IPS-18a (cell line): ENCODE measurements around the gene SYT15B.
"Not testable (repeated sequence)": the region's sequence is repeated elsewhere in the genome, so short reads cannot be mapped to it uniquely, and the experiment has no call there.

Experiments used
- H3K27ac ChIP-seq: one replicate; pipeline ENCODE4 v1.5.1; 2013; ENCODE audit warnings: low read length
- H3K27me3 ChIP-seq: one replicate; pipeline ENCODE4 v1.6.1; 2013; ENCODE audit warnings: mild to moderate bottlenecking, low read length; ENCODE audit not compliant: control insufficient read depth, insufficient read depth
- H3K36me3 ChIP-seq: one replicate; pipeline ENCODE4 v1.6.1; 2013; ENCODE audit warnings: low read depth, low read length; ENCODE audit not compliant: control insufficient read depth
- H3K4me1 ChIP-seq: one replicate; pipeline ENCODE4 v1.6.1; 2013; ENCODE audit warnings: low read depth, low read length; ENCODE audit not compliant: control insufficient read depth
- H3K4me3 ChIP-seq: one replicate; pipeline ENCODE4 v1.5.1; 2013; ENCODE audit warnings: low read length
- H3K9ac ChIP-seq: one replicate; pipeline ENCODE4 v1.6.1; 2013; ENCODE audit warnings: mild to moderate bottlenecking, low read length, moderate library complexity
- H3K9me3 ChIP-seq: one replicate; pipeline ENCODE4 v1.6.1; 2013; ENCODE audit warnings: low read depth, low read length; ENCODE audit not compliant: control insufficient read depth

Gene SYT15B

GRCh38 chr10:47763554-47764175 lies at the start of gene SYT15B:
TSS of gene SYT15B (minus strand) at chr10:47763592. CDS start at chr10:47762640, 952 bp downstream.
- Histone ChIP-seq H3K4me3 (peak within 1 kb of the TSS; percentile 21), H3K27me3 (peaks cover 10% of the 10 kb centered on the region)
- not testable (repeated sequence) for H3K4me1 ChIP-seq, H3K9me3 ChIP-seq, H3K9ac ChIP-seq, H3K27ac ChIP-seq, H3K36me3 ChIP-seq

- not testable (repeated sequence) for H3K27me3 ChIP-seq, H3K36me3 ChIP-seq, H3K4me3 ChIP-seq, H3K9ac ChIP-seq, H3K4me1 ChIP-seq, H3K9me3 ChIP-seq, H3K27ac ChIP-seq
These were observed 16.2 kb upstream of the SYT15B start for GRCh38 chr10:47779590-47779989.

DNA sequence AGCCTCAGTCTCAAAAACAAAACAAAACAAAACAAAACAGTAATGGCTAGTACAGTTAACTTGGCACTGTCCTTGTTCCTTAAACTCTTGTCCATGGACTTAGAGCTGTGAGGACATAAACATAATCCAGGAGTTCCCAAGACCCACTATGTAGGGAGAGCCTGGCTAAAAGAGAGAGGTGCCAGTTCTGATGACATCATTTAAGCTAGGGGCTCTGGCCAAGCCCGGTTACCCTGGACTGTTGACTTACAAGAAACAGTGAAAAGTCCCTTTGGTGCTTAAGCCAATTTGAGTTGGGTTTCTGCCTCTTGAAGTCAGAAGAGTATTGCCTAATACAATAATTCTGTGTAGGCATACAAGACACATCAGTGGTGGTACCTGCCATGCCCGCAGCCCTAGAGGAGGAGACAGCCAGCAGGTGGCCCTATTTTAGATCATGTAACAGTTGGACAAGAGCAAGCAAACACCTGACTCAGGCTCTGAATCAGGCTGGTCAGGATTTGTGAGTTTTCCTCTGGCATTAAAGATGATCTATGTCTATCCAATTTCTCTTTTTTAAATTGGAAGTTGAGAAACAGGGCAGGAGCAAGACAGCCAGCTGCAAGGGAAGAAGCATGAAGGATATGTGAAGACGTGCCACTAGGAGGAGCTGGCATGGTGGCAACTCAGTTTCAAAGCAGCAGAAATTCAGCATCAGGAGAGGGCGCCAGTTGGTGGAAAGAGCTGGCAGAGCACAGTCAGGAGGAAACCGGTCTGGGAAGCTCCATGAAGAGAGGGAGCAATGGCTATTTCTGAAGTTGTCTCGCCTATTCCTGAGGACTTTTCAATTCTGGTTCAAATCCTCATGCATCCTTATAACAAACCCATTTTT lies 12.2 kb upstream of the SYT15B start:
- H3K4me1 ChIP-seq, H3K4me3 ChIP-seq, H3K9ac ChIP-seq, H3K36me3 ChIP-seq, H3K27me3 ChIP-seq, H3K9me3 ChIP-seq, H3K27ac ChIP-seq: not testable (repeated sequence)

GRCh38 chr10:47770745-47771144 lies 7.4 kb upstream of the SYT15B start:
- H3K27ac ChIP-seq, H3K9me3 ChIP-seq, H3K4me3 ChIP-seq, H3K27me3 ChIP-seq, H3K9ac ChIP-seq, H3K4me1 ChIP-seq, H3K36me3 ChIP-seq: not testable (repeated sequence)

GRCh38 chr10:47768578-47769115 lies 5.3 kb upstream of the SYT15B start:
- not testable (repeated sequence) for H3K9me3 ChIP-seq, H3K9ac ChIP-seq, H3K4me1 ChIP-seq, H3K36me3 ChIP-seq, H3K27ac ChIP-seq, H3K4me3 ChIP-seq, H3K27me3 ChIP-seq

DNA sequence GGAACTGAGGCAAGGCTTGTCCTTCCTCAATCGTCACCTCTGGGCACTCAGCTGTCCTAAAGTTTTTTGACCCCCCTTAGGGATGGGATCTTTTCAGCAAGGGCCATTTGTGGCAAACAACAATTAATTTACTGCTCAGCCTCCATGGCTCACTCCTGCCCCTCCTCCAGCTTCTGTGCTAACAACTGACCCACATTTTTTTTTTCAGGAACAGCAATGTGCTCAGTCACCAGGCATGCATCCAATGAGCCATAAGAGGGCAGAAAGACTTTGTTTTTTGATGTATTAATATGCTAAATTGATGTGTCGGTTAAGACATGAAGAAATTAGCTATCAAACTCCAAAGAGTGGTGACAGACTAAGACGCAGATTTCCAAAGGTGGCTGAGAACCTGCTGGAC lies 4.7 kb upstream of the SYT15B start:
- not testable (repeated sequence) for H3K9ac ChIP-seq, H3K4me3 ChIP-seq, H3K9me3 ChIP-seq, H3K27ac ChIP-seq, H3K36me3 ChIP-seq, H3K27me3 ChIP-seq, H3K4me1 ChIP-seq

- H3K27me3 ChIP-seq = peaks cover 10% of the 10 kb centered on the region
- not testable (repeated sequence) for H3K9me3 ChIP-seq, H3K4me3 ChIP-seq, H3K36me3 ChIP-seq, H3K27ac ChIP-seq, H3K9ac ChIP-seq, H3K4me1 ChIP-seq
These were observed 3.8 kb upstream of the SYT15B start for GRCh38 chr10:47767236-47767635.

- not testable (repeated sequence) for H3K4me1 ChIP-seq, H3K4me3 ChIP-seq, H3K36me3 ChIP-seq, H3K9me3 ChIP-seq, H3K27ac ChIP-seq, H3K9ac ChIP-seq
- peaks cover 10% of the 10 kb centered on the region for H3K27me3 ChIP-seq
These were observed 1.8 kb upstream of the SYT15B start for GRCh38 chr10:47765232-47765631.

GRCh38 chr10:47762674-47763553 lies 478 bp downstream of the SYT15B start:
- not testable (repeated sequence) for H3K36me3 ChIP-seq, H3K4me1 ChIP-seq, H3K9me3 ChIP-seq, H3K27ac ChIP-seq, H3K9ac ChIP-seq
- peaks cover 10% of the 10 kb centered on the region for H3K27me3 ChIP-seq
- peak overlapping the region; percentile 21 for H3K4me3 ChIP-seq

- H3K27ac ChIP-seq, H3K9me3 ChIP-seq, H3K4me3 ChIP-seq, H3K36me3 ChIP-seq, H3K4me1 ChIP-seq, H3K27me3 ChIP-seq, H3K9ac ChIP-seq: not testable (repeated sequence)
These were observed 4.5 kb downstream of the SYT15B start for GRCh38 chr10:47758855-47759254.

- H3K36me3 ChIP-seq, H3K9me3 ChIP-seq, H3K4me1 ChIP-seq, H3K4me3 ChIP-seq, H3K27me3 ChIP-seq, H3K27ac ChIP-seq, H3K9ac ChIP-seq: not testable (repeated sequence)
These were observed 7.2 kb downstream of the SYT15B start for GRCh38 chr10:47756169-47756568.
